Medulla oblongata (tissue), 1 donor: ENCODE results near the gene MFNG.

Source experiments
- DNase-seq: peaks from one replicate; pipeline ENCODE4 v3.0.0-alpha.2; 2015; ENCODE audit errors: extremely low spot score

MFNG gene

GRCh38 chr22:37496651-37497050, 10.5 kb upstream of the MFNG start:
- DNase-seq = no peak

- no peak for DNase-seq
These were observed 7.8 kb upstream of the MFNG start for GRCh38 chr22:37493979-37494378.

GRCh38 chr22:37492428-37493344, 6.5 kb upstream of the MFNG start:
- DNase-seq = peak; percentile 25

- DNase-seq = no peak
These were observed 5.6 kb upstream of the MFNG start for GRCh38 chr22:37491559-37492427.

- DNase-seq = no peak
These were observed 4.9 kb upstream of the MFNG start for GRCh38 chr22:37491106-37491505.

GRCh38 chr22:37489983-37490382, 3.8 kb upstream of the MFNG start:
- DNase-seq = no peak

GRCh38 chr22:37488337-37489135, 2.4 kb upstream of the MFNG start:
- no peak for DNase-seq

GRCh38 chr22:37487571-37487970, 1.4 kb upstream of the MFNG start:
- no peak for DNase-seq

- no peak for DNase-seq
These were observed 945 bp upstream of the MFNG start for GRCh38 chr22:37487129-37487528.

- DNase-seq = no peak
These were observed 575 bp downstream of the MFNG start for GRCh38 chr22:37485395-37486223.

- peak; percentile 77 for DNase-seq
These were observed 1.4 kb downstream of the MFNG start for GRCh38 chr22:37484480-37485394.

- DNase-seq = no peak
These were observed 3.1 kb downstream of the MFNG start for GRCh38 chr22:37483050-37483449.

GRCh38 chr22:37482244-37482643, 3.9 kb downstream of the MFNG start:
- DNase-seq = no peak

GRCh38 chr22:37481347-37481907, 4.8 kb downstream of the MFNG start:
- no peak for DNase-seq

GRCh38 chr22:37480387-37481346, 5.5 kb downstream of the MFNG start:
- no peak for DNase-seq

- DNase-seq = no peak
These were observed 7.0 kb downstream of the MFNG start for GRCh38 chr22:37479196-37479595.

- DNase-seq = no peak
These were observed 9.5 kb downstream of the MFNG start for GRCh38 chr22:37476389-37477329.
